Duodenal mucosa (tissue), 2 donors: Measurements from ENCODE around the gene RNF130.
"Not testable (repeated sequence)": the region's sequence is repeated elsewhere in the genome, so short reads cannot be mapped to it uniquely, and the experiment has no call there.

Experiments
- H3K27ac ChIP-seq: one replicate; pipeline ENCODE4 v1.7.0; 2013; ENCODE audit warnings: low read depth, low read length
- H3K27me3 ChIP-seq, 2 donors: one replicate each; pipeline ENCODE4 v1.7.0; 2013; ENCODE audit warnings: low read length in 2 of 2, control low read depth in 1 of 2; ENCODE audit not compliant: insufficient read depth in 2 of 2, control insufficient read depth in 1 of 2
- H3K36me3 ChIP-seq, 2 donors: one replicate each; pipeline ENCODE4 v1.7.0; 2013; ENCODE audit warnings: low read length in 2 of 2, control low read depth in 1 of 2; ENCODE audit not compliant: insufficient read depth in 2 of 2, control insufficient read depth in 1 of 2
- H3K4me1 ChIP-seq, 2 donors: one replicate each; pipeline ENCODE4 v1.7.0; 2013; ENCODE audit warnings: low read length in 2 of 2, control low read depth in 1 of 2; ENCODE audit not compliant: insufficient read depth in 2 of 2, control insufficient read depth in 1 of 2
- H3K4me3 ChIP-seq, 2 donors: one replicate each; pipeline ENCODE4 v1.7.0; 2013; ENCODE audit warnings: low read length in 2 of 2, low read depth in 1 of 2
- H3K9ac ChIP-seq, 2 donors: one replicate each; pipeline ENCODE4 v1.7.0; 2013; ENCODE audit warnings: low read length in 2 of 2, low read depth in 1 of 2
- H3K9me3 ChIP-seq, 2 donors: one replicate each; pipeline ENCODE4 v1.7.0; 2013; ENCODE audit warnings: low read length in 2 of 2, control low read depth in 1 of 2; ENCODE audit not compliant: control insufficient read depth in 1 of 2

RNF130 gene

DNA sequence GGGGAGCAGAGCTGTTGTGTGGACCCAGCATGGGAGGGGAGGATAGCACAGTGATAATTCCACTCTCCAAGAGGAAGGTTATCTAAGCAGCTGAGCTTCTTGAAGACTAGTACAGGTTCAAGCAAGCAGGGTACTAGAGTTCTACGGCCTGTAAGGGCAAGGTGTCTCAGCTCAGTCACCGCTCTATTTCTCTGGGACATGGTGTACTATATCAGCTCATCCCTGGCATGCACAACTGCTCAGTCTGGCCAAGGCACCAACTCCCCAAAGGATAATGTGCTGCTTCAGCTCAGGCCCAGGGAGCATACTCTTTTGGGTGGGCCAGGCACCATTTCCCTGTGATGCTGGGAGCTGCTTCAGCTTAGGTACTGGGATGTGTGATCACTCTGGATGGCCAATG, 69.8 kb downstream of the RNF130 start:
- no peaks in the 10 kb centered on the region for H3K27me3 ChIP-seq
- no peak overlapping the region for H3K4me3 ChIP-seq
- H3K9ac ChIP-seq, result no peak overlapping the region
- H3K27ac ChIP-seq, result no peak overlapping the region
- peaks cover 3 to 6% of the 10 kb centered on the region in 2 donors for H3K4me1 ChIP-seq
- peaks cover 0 to 8% of the 10 kb centered on the region in 2 donors for H3K36me3 ChIP-seq
- no peaks in the 10 kb centered on the region for H3K9me3 ChIP-seq

DNA sequence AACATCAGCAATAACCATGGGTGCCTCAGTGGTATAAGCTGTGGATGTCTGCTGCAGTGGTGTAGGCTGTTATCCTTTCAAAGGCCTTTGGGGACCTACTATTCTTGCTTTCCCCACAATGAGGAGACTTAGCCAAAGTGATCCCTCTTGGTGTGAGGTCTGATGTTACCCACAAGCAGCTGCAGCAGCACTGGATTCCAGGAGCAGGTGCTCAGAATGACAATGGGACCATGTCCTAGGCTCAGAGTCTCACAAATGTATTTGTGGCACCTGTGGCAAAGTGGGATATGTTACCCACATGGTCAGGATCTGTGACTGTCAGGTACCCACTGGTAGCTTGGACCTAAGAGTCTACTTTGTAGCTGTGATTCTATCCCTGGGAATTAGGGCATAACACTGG, 70.4 kb downstream of the RNF130 start:
- no peaks in the 10 kb centered on the region for H3K27me3 ChIP-seq
- H3K27ac ChIP-seq, result no peak overlapping the region
- peaks cover 0 to 8% of the 10 kb centered on the region in 2 donors for H3K36me3 ChIP-seq
- no peak overlapping the region for H3K9ac ChIP-seq
- H3K9me3 ChIP-seq, result no peaks in the 10 kb centered on the region
- H3K4me3 ChIP-seq, result no peak overlapping the region
- H3K4me1 ChIP-seq, result peaks cover 3 to 6% of the 10 kb centered on the region in 2 donors

DNA sequence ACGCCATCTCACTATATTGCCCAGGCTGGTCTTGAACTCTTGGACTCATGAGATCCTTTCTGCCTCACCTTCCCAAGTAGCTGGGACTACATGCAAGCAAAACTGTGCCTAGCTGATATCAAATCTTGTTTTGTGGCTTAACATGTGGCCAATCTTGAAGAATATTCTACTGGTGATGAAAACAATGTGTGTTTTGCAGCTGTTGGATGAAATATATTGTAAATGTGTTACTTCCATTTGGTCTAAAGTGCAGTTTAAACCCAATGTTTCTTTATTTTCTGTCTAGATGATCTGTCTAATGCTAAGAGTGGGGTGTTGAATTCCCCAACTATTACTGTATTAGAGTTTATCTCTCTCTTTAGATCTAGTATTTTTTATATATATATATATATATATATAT, 73.1 kb downstream of the RNF130 start:
- Histone ChIP-seq H3K4me3 (no peak overlapping the region), H3K9ac (no peak overlapping the region), H3K36me3 (peaks cover 0 to 8% of the 10 kb centered on the region in 2 donors), H3K9me3 (peaks cover 0 to 5% of the 10 kb centered on the region in 2 donors), H3K27ac (no peak overlapping the region), H3K27me3 (no peaks in the 10 kb centered on the region), H3K4me1 (peaks cover 3 to 5% of the 10 kb centered on the region in 2 donors)

DNA sequence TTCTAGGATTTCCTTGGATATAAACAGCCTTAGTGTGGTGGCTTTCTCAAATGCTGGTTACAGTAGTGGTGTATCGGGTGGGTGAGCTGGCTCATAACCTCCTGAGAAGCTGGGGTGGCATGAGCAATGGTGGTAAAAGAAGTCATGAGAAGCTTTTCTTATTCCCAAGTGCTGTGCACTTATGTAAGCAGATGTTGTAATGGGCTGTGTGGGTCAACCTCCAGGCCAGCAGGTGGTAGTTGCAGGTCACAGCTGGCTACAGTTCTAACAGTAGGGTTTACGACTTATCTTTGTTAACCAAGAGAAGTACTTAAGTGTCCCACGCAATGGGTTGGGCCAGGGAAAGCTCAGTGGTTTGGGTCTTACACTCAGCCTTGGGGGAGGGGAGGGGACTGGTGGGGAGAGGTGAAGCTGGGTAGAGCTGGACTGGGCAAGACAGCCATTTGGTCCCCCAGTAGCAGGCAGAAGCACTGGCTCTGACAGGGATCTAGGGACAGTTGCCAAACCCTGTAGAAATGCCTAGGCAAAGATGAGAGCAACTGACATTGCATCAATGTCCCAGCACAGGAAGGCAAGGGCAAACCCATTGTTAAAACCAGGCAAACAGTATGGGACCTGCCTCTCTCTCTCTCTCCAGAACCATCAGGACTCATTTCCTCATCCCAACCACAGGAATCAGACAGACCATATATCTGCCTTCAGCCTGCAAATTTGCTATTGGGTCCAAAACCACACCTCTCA, 76.8 kb downstream of the RNF130 start:
- Histone ChIP-seq H3K9me3 (peaks cover 0 to 5% of the 10 kb centered on the region in 2 donors), H3K36me3 (no peaks in the 10 kb centered on the region), H3K9ac (no peak overlapping the region), H3K27me3 (no peaks in the 10 kb centered on the region), H3K4me3 (no peak overlapping the region), H3K27ac (no peak overlapping the region), H3K4me1 (no peaks in the 10 kb centered on the region)

DNA sequence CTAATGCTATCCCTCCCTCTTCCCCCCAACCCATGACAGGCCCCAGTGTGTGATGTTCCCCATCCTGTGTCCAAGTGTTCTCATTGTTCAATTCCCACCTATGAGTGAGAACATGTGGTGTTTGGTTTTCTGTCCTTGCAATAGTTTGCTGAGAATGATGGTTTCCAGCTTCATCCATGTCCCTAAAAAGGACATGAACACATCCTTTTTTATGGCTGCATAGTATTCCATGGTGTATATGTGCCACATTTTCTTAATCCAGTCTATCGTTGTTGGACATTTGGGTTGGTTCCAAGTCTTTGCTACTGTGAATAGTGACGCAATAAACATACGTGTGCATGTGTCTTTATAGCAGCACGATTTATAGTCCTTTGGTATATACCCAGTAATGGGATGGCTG, 78.7 kb downstream of the RNF130 start:
- H3K4me1 ChIP-seq, H3K27ac ChIP-seq, H3K27me3 ChIP-seq, H3K36me3 ChIP-seq, H3K4me3 ChIP-seq, H3K9me3 ChIP-seq, H3K9ac ChIP-seq: not testable (repeated sequence)

DNA sequence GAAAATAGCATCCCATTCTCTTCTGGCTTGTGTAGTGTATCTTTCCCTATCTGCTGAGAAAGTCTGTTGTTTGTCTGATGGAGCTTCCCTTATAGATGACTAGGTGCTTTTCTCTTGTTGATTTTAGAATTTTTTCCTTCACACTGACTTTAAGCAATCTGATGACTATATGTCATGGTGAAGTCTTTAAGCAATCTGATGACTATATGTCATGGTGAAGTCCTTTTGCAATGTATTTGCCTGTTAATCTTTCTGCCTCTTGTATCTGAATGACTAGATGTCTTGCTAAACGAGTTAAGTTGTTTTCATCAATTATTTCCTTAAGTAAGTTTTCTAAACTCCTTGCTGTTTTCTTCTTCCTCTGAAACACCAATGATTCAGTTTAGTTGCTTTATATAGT, 80.5 kb downstream of the RNF130 start:
- H3K27ac ChIP-seq, result no peak overlapping the region
- no peaks in the 10 kb centered on the region for H3K4me1 ChIP-seq
- H3K27me3 ChIP-seq, result no peaks in the 10 kb centered on the region
- no peak overlapping the region for H3K4me3 ChIP-seq
- peaks cover 0 to 5% of the 10 kb centered on the region in 2 donors for H3K9me3 ChIP-seq
- H3K9ac ChIP-seq, result no peak overlapping the region
- no peaks in the 10 kb centered on the region for H3K36me3 ChIP-seq

DNA sequence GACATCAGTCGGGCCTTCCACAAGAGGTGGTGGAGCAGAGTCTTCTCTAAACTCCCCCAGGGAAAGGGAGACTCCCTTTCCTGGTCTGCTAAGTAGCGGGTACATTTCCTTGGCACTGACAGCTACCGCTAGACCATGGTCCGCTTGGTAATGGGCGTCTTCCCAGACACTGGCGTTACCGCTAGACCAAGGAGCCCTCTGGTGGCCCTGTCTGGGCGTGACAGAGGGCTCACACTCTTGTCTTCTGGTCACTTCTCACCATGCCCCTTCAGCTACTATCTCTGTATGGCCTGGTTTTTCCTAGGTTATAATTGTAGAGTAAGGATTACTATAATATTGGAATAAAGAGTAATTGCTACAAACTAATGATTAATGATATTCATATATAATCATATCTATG, 81.0 kb downstream of the RNF130 start:
- not testable (repeated sequence) for H3K36me3 ChIP-seq, H3K27me3 ChIP-seq, H3K4me3 ChIP-seq, H3K9ac ChIP-seq, H3K9me3 ChIP-seq, H3K4me1 ChIP-seq, H3K27ac ChIP-seq

DNA sequence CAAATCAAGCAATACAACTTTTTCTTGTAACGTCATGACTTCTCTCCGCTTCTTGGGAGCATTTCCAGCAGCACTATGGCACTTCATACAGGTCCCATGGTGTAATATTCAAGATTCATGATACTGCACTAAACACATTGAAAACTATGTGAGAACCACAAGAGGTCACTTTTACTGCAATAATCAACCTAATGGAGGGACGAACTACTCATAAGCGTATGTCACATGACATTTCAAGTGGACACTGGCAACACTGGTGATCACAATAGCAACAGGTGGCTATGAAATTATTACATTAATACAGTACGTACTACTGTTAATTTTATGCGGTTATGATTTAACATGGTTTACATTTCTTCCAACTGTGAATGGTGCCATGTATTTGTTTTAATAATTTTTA, 85.2 kb downstream of the RNF130 start:
- H3K4me3 ChIP-seq, result no peak overlapping the region
- H3K4me1 ChIP-seq, result no peaks in the 10 kb centered on the region
- no peaks in the 10 kb centered on the region for H3K9me3 ChIP-seq
- no peak overlapping the region for H3K27ac ChIP-seq
- no peak overlapping the region for H3K9ac ChIP-seq
- no peaks in the 10 kb centered on the region for H3K27me3 ChIP-seq
- H3K36me3 ChIP-seq, result no peaks in the 10 kb centered on the region

DNA sequence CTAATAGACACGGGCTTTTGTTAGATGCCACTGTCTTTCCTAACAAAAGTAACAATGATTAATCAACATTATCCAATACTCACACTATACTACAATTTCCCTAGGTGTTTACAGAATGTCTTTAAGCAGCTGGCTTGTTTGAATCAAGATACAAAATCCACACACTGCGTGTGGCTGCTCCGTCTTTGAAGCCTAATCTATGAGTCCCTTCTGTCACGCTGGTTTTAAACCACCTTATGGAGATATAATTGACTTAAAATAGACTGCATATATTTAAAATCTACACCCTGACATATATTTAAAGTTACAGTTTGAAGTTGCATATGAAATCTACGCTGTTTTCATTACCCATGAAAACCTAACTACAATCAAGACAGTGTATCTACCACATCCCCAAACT, 89.9 kb downstream of the RNF130 start:
- H3K9me3 ChIP-seq, result no peaks in the 10 kb centered on the region
- H3K27me3 ChIP-seq, result no peaks in the 10 kb centered on the region
- no peak overlapping the region for H3K4me3 ChIP-seq
- peaks cover 3 to 21% of the 10 kb centered on the region in 2 donors for H3K36me3 ChIP-seq
- no peak overlapping the region for H3K9ac ChIP-seq
- no peak overlapping the region for H3K27ac ChIP-seq
- H3K4me1 ChIP-seq, result no peaks in the 10 kb centered on the region

DNA sequence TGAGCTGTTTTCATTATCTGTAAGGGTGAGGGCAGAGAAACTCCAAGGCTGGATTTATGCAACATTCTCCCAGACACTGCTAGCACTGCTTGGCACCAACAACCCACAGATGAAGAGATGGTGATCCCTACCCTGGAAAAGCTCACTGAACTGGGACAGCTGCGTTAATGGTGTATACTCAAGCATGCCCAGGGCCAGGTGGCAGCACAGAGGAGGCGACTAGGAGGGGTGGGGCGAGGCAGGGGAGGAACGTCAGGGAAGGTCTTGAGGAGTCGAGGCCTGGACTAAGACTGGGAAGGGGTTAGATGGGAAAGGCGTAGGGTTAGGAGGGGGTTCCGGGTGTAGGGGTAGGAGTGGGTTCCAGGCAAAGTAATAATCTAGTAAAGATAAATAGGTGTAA, 90.8 kb downstream of the RNF130 start:
- Histone ChIP-seq H3K36me3 (peaks cover 3 to 24% of the 10 kb centered on the region in 2 donors), H3K4me3 (no peak overlapping the region), H3K4me1 (no peaks in the 10 kb centered on the region), H3K27ac (no peak overlapping the region), H3K27me3 (no peaks in the 10 kb centered on the region), H3K9ac (no peak overlapping the region), H3K9me3 (no peaks in the 10 kb centered on the region)
